ENCODE data around the gene PRKN. TPM values are rescaled to one million over a fixed set of nuclear protein-coding genes. Genes with fewer than 3 reads are reported as not detected.
A peak's percentile ranks its signal among the peaks of the same experiment; 100 is the strongest.

Gene PRKN
- total RNA-seq, 2 donors from 2014 or later = 3.3 to 4.8 TPM

- 86 to 94% methylated on average over 4 to 9 of the region's 9 CpGs for WGBS, 2 experiments (ENCODE audit: insufficient coverage in 1 of 2, insufficient read length in 1 of 2)
Measured at GRCh38 chr6:162063666-162064065, 663.9 kb downstream of the PRKN start.

GRCh38 chr6:162058281-162058875, 669.2 kb downstream of the PRKN start:
- no peak for DNase-seq
- H3K4me3 ChIP-seq (ENCODE audit: low read length) = no peak overlapping the region
- H3K4me1 Mint-ChIP-seq = peaks cover 3% of the 10 kb centered on the region
- no peaks in the 10 kb centered on the region for H3K36me3 ChIP-seq (ENCODE audit: control insufficient read depth, insufficient read depth, low read length)
- no peak overlapping the region for H3K27ac ChIP-seq (ENCODE audit: low read depth, low read length)
- no peak overlapping the region for H3K27ac Mint-ChIP-seq
- no peak overlapping the region for H3K9ac ChIP-seq (ENCODE audit: extremely low read depth, low read length, poor library complexity, severe bottlenecking)
- no peaks in the 10 kb centered on the region for H3K9me3 Mint-ChIP-seq
- no peaks in the 10 kb centered on the region for H3K9me3 ChIP-seq (ENCODE audit: control insufficient read depth, low read length)
- H3K4me3 Mint-ChIP-seq = no peak overlapping the region
- no peaks in the 10 kb centered on the region for H3K36me3 Mint-ChIP-seq (ENCODE audit: low read depth)
- H3K27me3 Mint-ChIP-seq (ENCODE audit: insufficient read depth) = no peaks in the 10 kb centered on the region
- no peak for TF ChIP-seq CTCF (conservative IDR thresholded peaks at IDR 0.05)
- no peaks in the 10 kb centered on the region for H3K4me1 ChIP-seq (ENCODE audit: control insufficient read depth, insufficient read depth, low read length)
- whole genome bisulfite sequencing, 2 experiments (ENCODE audit: insufficient coverage in 1 of 2, insufficient read length in 1 of 2) = 91 to 92% methylated on average over 7 to 11 of the region's 11 CpGs
- no peaks in the 10 kb centered on the region for H3K27me3 ChIP-seq (ENCODE audit: control insufficient read depth, insufficient read depth, low read length, poor library complexity, severe bottlenecking)

More at GRCh38 chr6:162063666-162064065, 663.9 kb downstream of the PRKN start:
- no peak for DNase-seq
- H3K9me3 ChIP-seq (ENCODE audit: control insufficient read depth, low read length) = no peaks in the 10 kb centered on the region
- Mint-ChIP-seq H3K9me3 (peaks cover 6% of the 10 kb centered on the region), H3K4me3 (no peak overlapping the region), H3K36me3 (ENCODE audit: low read depth) (no peaks in the 10 kb centered on the region), H3K27me3 (ENCODE audit: insufficient read depth) (no peaks in the 10 kb centered on the region), H3K4me1 (no peaks in the 10 kb centered on the region), H3K27ac (no peak overlapping the region)
- H3K27me3 ChIP-seq (ENCODE audit: control insufficient read depth, insufficient read depth, low read length, poor library complexity, severe bottlenecking) = no peaks in the 10 kb centered on the region
- TF ChIP-seq CTCF (conservative IDR thresholded peaks at IDR 0.05) = no peak
- no peak overlapping the region for H3K9ac ChIP-seq (ENCODE audit: extremely low read depth, low read length, poor library complexity, severe bottlenecking)
- no peaks in the 10 kb centered on the region for H3K4me1 ChIP-seq (ENCODE audit: control insufficient read depth, insufficient read depth, low read length)
- H3K4me3 ChIP-seq (ENCODE audit: low read length) = no peak overlapping the region
- H3K27ac ChIP-seq (ENCODE audit: low read depth, low read length) = no peak overlapping the region
- H3K36me3 ChIP-seq (ENCODE audit: control insufficient read depth, insufficient read depth, low read length) = no peaks in the 10 kb centered on the region

- H3K27ac ChIP-seq (ENCODE audit: low read depth, low read length) = no peak overlapping the region
- WGBS, 2 experiments (ENCODE audit: insufficient coverage in 1 of 2, insufficient read length in 1 of 2) = 66 to 100% methylated on average over 1 to 8 of the region's 8 CpGs
Measured at GRCh38 chr6:162056745-162057144, 670.8 kb downstream of the PRKN start.

More at GRCh38 chr6:162056745-162057144, 670.8 kb downstream of the PRKN start:
- Mint-ChIP-seq H3K36me3 (ENCODE audit: low read depth) (no peaks in the 10 kb centered on the region), H3K4me3 (no peak overlapping the region), H3K9me3 (no peaks in the 10 kb centered on the region), H3K27me3 (ENCODE audit: insufficient read depth) (no peaks in the 10 kb centered on the region), H3K27ac (no peak overlapping the region), H3K4me1 (peaks cover 3% of the 10 kb centered on the region)
- no peaks in the 10 kb centered on the region for H3K4me1 ChIP-seq (ENCODE audit: control insufficient read depth, insufficient read depth, low read length)
- no peaks in the 10 kb centered on the region for H3K27me3 ChIP-seq (ENCODE audit: control insufficient read depth, insufficient read depth, low read length, poor library complexity, severe bottlenecking)
- H3K4me3 ChIP-seq (ENCODE audit: low read length) = no peak overlapping the region
- no peaks in the 10 kb centered on the region for H3K9me3 ChIP-seq (ENCODE audit: control insufficient read depth, low read length)
- H3K9ac ChIP-seq (ENCODE audit: extremely low read depth, low read length, poor library complexity, severe bottlenecking) = no peak overlapping the region
- TF ChIP-seq CTCF (conservative IDR thresholded peaks at IDR 0.05) = peak; percentile 29
- H3K36me3 ChIP-seq (ENCODE audit: control insufficient read depth, insufficient read depth, low read length) = no peaks in the 10 kb centered on the region
- DNase-seq = peak; percentile 72

Measured in endodermal cell (in vitro differentiated cells).